Measurements from ENCODE around the gene RNF214.

The RNF214 gene

DNA sequence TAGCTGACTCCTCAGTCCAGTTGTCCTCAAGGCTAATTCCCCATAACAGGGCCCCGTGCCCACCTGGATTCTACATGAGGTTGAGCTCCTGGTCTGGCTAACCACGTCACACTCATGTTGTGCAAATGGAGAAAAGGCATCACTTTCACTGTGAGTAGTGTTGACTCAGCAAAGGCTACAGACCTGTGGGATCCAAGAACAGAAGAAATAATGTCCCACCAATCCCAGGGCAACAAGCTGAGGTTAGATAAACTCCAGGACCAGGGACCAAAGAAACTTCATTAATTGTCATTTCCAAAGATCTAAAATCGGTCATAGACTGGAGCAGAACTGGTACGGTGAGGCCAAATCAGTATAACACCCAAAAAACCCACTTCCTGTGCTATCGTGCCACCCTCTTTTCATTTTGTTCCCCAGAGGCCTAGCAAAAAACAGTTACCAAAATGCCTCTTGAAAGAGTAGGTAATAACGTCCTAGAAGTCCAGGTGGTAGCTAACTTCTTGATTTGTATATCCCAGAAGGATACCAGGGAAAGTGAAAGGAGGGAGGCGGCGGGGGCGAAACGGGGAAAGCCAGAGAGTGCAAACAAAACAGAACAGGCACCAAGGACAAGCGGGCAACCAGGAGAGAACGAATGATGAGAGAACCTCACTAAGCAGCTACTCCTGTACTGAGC is 2.0 kb upstream of the RNF214 start:
- Histone ChIP-seq H3K36me3 (ENCODE audit: insufficient read depth, low read depth, low read length) (peaks cover 29% of the 10 kb centered on the region), H3K27ac (ENCODE audit: low read length) (no peak overlapping the region), H3K4me3 (ENCODE audit: low read length) (no peak overlapping the region), H3K9me3 (ENCODE audit: insufficient read depth, low read depth, low read length) (no peaks in the 10 kb centered on the region), H3K9ac (ENCODE audit: low read depth, low read length) (peak overlapping the region; percentile 92; the same call in 1 of the 2 replicates), H3K4me1 (ENCODE audit: insufficient read depth, low read length) (0 out of 2 replicates have a peak, but pooled peaks cover 10% of the 10 kb centered on the region), H3K27me3 (ENCODE audit: insufficient read depth, low read length) (no peaks in the 10 kb centered on the region)

DNA sequence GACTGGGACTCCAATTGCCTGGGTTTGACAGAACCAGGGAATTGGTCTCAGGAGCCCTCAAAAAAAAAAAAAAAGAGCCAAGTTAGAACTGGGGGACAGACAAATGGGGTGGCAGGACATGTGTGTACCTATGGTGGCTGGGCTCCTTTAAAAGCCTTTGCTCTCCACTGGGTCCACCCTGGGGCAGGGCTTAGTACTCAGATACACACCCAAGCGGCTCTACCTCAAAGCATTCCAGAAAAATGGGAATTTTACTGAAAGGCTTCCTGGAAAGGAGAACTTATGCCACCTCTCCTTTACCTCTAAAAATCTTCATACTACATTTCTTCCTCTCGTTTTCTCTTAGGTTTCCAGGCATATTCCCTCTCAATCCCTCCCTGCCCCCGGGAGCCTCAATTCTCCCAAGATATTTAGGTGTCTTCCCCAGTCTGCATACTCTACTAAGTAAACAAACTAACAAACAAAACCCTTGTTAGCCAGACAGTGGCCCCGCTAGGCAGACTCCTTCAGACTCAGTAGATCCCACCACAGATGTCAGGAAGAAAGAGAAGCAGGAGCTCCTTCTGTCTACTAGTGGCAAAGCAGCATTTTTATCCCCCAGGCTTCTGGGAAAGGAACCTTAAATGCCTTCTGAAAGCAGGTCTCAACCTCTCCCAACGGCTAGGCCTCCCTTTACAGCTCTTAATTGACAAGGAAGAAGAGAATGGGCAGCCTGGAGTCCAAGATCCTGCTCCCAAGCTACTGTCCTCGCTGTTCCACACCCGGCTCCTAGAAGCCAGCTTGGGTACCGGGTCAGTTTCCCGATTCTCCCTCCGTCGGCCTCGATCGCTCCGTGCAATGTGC is 1.3 kb upstream of the RNF214 start:
- Histone ChIP-seq H3K9ac (ENCODE audit: low read depth, low read length) (peak overlapping the region; percentile 92), H3K27ac (ENCODE audit: low read length) (no peak overlapping the region), H3K27me3 (ENCODE audit: insufficient read depth, low read length) (no peaks in the 10 kb centered on the region), H3K4me3 (ENCODE audit: low read length) (peak overlapping the region; percentile 98), H3K9me3 (ENCODE audit: insufficient read depth, low read depth, low read length) (no peaks in the 10 kb centered on the region), H3K36me3 (ENCODE audit: insufficient read depth, low read depth, low read length) (peaks cover 24% of the 10 kb centered on the region), H3K4me1 (ENCODE audit: insufficient read depth, low read length) (0 out of 2 replicates have a peak, but pooled peaks cover 10% of the 10 kb centered on the region)

DNA sequence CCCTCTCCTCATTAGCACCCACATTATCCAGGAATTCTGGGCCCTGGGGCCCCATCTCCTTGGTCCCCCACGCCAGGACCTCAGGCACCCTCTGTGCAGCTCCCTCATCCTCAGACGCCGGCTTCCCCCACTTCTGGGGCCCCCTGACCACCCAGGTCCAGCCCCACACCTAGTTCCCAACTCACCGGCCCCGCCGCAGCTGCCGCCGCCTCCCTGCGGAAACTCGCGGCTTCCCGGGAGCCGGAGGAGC is 704 bp upstream of the RNF214 start, which contains the start of gene PCSK7:
Gene PCSK7, minus strand, starts transcription at position 232 of the 250 bp plus-strand sequence. CDS start 2,229 bp downstream, outside the sequence.
- H3K4me1 ChIP-seq (ENCODE audit: insufficient read depth, low read length), result 0 out of 2 replicates have a peak, but pooled peaks cover 10% of the 10 kb centered on the region
- no peaks in the 10 kb centered on the region for H3K9me3 ChIP-seq (ENCODE audit: insufficient read depth, low read depth, low read length)
- peak within 1 kb of the TSS; percentile 95 for H3K9ac ChIP-seq (ENCODE audit: low read depth, low read length)
- peak within 1 kb of the TSS; percentile 93 for H3K27ac ChIP-seq (ENCODE audit: low read length)
- peaks cover 26% of the 10 kb centered on the region for H3K36me3 ChIP-seq (ENCODE audit: insufficient read depth, low read depth, low read length)
- H3K4me3 ChIP-seq (ENCODE audit: low read length), result peak within 1 kb of the TSS; percentile 98
- no peaks in the 10 kb centered on the region for H3K27me3 ChIP-seq (ENCODE audit: insufficient read depth, low read length)

DNA sequence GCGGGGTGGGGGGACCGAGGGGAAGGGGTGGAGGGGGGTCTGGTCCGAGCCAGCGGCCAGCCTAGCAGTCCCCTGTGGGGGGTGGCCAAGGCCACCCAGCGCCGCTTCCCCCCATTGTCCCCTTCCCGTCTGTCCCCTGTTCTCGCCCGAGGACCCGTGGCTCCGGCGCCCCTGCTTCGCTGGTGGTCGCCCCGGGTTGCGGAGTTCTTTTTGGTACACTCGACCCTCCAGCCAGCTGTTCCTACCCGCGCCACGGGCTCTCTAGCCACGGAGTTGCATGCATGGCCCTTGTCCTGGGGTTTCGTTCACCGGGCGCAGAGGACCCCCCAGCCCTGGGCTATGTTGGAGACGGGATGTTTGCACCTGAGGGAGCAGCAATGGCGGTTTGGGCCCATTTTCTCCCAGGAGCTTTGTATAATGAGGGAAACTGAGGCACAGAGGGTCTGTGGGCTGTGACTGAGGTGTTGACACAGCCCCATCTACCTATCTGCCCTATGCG is 489 bp downstream of the RNF214 start:
- Histone ChIP-seq H3K36me3 (ENCODE audit: insufficient read depth, low read depth, low read length) (peaks cover 20% of the 10 kb centered on the region), H3K9ac (ENCODE audit: low read depth, low read length) (peak overlapping the region; percentile 95), H3K4me1 (ENCODE audit: insufficient read depth, low read length) (0 out of 2 replicates have a peak, but pooled peaks cover 10% of the 10 kb centered on the region), H3K27ac (ENCODE audit: low read length) (peak overlapping the region; percentile 93), H3K4me3 (ENCODE audit: low read length) (peak overlapping the region; percentile 96), H3K27me3 (ENCODE audit: insufficient read depth, low read length) (no peaks in the 10 kb centered on the region), H3K9me3 (ENCODE audit: insufficient read depth, low read depth, low read length) (no peaks in the 10 kb centered on the region)

DNA sequence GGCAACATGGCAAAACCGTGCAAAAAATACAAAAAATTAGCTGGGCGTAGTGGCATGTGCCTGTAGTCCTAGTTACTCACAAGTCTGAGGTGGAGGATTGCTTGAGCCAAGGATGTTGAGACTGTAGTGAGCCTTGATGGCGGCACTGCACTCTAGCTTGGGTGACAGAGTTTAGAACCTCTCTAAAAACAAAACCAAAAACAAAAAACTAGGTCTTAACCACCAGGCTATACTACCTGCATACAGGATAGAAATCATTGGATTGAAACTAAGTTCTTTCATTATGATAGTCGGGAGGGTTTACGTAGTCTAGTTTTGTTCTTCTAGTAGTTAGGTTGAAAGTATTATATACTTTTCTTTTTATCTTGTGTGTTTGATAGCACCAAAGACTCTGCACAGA is 5.8 kb downstream of the RNF214 start:
- no peak overlapping the region for H3K27ac ChIP-seq (ENCODE audit: low read length)
- H3K9ac ChIP-seq (ENCODE audit: low read depth, low read length), result no peak overlapping the region; the same call in 1 of the 2 replicates
- no peaks in the 10 kb centered on the region for H3K27me3 ChIP-seq (ENCODE audit: insufficient read depth, low read length)
- no peaks in the 10 kb centered on the region for H3K9me3 ChIP-seq (ENCODE audit: insufficient read depth, low read depth, low read length)
- H3K4me3 ChIP-seq (ENCODE audit: low read length), result no peak overlapping the region
- peaks cover 52% of the 10 kb centered on the region for H3K36me3 ChIP-seq (ENCODE audit: insufficient read depth, low read depth, low read length)
- H3K4me1 ChIP-seq (ENCODE audit: insufficient read depth, low read length), result 0 out of 2 replicates have a peak, but pooled peaks cover 5% of the 10 kb centered on the region

DNA sequence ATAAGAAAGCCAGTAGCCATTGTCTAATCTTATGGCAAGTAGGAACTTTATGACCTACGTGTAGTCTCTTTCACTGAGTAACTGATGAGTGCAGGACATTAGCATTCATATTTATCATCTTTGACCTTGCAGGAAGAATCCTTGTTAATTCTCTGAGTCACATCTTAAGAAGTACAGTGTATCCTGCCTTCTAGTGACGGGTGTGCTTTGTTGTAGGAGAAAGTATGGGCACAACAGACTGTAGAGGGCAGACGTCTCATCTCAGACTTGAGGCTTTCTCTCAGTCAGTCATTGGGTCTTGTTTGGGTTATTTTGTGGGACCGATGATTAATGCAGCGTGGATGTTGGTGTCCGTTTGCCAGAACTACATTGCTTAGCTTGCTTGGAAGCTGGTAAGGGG is 6.8 kb downstream of the RNF214 start:
- Histone ChIP-seq H3K4me1 (ENCODE audit: insufficient read depth, low read length) (no peaks in the 10 kb centered on the region), H3K27ac (ENCODE audit: low read length) (no peak overlapping the region), H3K9me3 (ENCODE audit: insufficient read depth, low read depth, low read length) (no peaks in the 10 kb centered on the region), H3K36me3 (ENCODE audit: insufficient read depth, low read depth, low read length) (peaks cover 61% of the 10 kb centered on the region), H3K9ac (ENCODE audit: low read depth, low read length) (no peak overlapping the region), H3K4me3 (ENCODE audit: low read length) (no peak overlapping the region), H3K27me3 (ENCODE audit: insufficient read depth, low read length) (no peaks in the 10 kb centered on the region)

DNA sequence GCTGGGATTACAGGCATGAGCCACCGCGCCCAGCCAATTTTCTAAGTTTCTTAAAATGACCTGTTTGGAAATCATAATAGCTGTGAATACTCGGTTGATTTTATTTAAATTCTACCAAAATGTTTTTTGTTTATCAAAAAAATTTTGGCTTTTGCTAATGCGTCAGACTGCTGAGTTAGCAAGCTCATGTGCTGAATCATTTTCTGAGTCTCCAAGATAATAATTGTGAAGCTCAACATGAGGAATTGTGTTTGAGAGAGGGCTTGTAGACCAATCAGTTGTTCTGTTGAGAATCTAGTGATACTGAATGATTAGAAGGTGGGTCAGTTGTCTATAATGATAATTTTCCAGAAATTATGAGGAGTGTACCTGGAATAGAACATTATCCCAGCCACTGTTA is 15.9 kb downstream of the RNF214 start:
- Histone ChIP-seq H3K36me3 (ENCODE audit: insufficient read depth, low read depth, low read length) (peaks cover 73% of the 10 kb centered on the region), H3K4me3 (ENCODE audit: low read length) (no peak overlapping the region), H3K4me1 (ENCODE audit: insufficient read depth, low read length) (no peaks in the 10 kb centered on the region), H3K9ac (ENCODE audit: low read depth, low read length) (no peak overlapping the region), H3K27me3 (ENCODE audit: insufficient read depth, low read length) (no peaks in the 10 kb centered on the region), H3K27ac (ENCODE audit: low read length) (no peak overlapping the region), H3K9me3 (ENCODE audit: insufficient read depth, low read depth, low read length) (no peaks in the 10 kb centered on the region)

DNA sequence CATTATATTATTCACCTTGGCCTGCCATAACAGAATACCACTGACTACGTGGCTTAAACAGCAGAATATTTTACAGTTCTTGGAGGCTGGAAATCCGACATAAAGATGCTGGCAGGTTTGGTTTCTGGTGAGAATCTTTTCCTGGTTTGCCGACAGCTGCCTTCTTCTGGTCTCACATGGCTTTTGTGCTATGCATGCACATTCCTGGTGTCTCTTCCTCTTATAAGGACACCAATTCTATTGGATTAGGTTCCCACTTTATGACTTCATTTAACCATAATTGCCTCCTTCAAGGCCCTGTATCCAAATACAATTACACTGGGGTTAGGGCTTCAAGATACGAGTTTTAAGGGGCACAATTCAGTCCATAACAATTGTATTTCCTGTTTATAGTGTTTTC is 17.1 kb downstream of the RNF214 start:
- Histone ChIP-seq H3K27ac (ENCODE audit: low read length) (no peak overlapping the region), H3K9me3 (ENCODE audit: insufficient read depth, low read depth, low read length) (no peaks in the 10 kb centered on the region), H3K4me3 (ENCODE audit: low read length) (no peak overlapping the region), H3K4me1 (ENCODE audit: insufficient read depth, low read length) (no peaks in the 10 kb centered on the region), H3K9ac (ENCODE audit: low read depth, low read length) (no peak overlapping the region), H3K36me3 (ENCODE audit: insufficient read depth, low read depth, low read length) (peaks cover 71% of the 10 kb centered on the region), H3K27me3 (ENCODE audit: insufficient read depth, low read length) (no peaks in the 10 kb centered on the region)

DNA sequence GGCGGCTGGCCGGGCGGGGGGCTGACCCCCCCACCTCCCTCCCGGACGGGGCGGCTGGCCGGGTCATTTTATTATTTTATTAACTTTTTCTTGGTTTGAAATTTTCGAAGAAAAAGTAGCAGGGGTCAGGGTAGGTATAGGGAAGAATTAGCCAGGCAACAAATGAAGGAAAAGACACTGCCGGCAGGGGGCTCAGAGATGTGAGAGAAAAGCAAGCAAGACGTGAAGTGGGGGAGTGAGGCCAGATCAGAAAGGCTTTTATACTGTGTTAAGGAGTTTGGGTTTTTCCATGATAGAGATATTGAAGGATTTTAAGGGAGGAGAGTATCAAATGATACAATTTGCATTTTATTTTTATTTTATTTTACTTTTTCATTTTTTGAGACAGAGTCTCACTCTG is 19.0 kb downstream of the RNF214 start:
- Histone ChIP-seq H3K36me3 (ENCODE audit: insufficient read depth, low read depth, low read length) (peaks cover 60% of the 10 kb centered on the region), H3K9me3 (ENCODE audit: insufficient read depth, low read depth, low read length) (no peaks in the 10 kb centered on the region), H3K27ac (ENCODE audit: low read length) (no peak overlapping the region), H3K9ac (ENCODE audit: low read depth, low read length) (no peak overlapping the region), H3K4me3 (ENCODE audit: low read length) (no peak overlapping the region), H3K27me3 (ENCODE audit: insufficient read depth, low read length) (no peaks in the 10 kb centered on the region), H3K4me1 (ENCODE audit: insufficient read depth, low read length) (no peaks in the 10 kb centered on the region)

DNA sequence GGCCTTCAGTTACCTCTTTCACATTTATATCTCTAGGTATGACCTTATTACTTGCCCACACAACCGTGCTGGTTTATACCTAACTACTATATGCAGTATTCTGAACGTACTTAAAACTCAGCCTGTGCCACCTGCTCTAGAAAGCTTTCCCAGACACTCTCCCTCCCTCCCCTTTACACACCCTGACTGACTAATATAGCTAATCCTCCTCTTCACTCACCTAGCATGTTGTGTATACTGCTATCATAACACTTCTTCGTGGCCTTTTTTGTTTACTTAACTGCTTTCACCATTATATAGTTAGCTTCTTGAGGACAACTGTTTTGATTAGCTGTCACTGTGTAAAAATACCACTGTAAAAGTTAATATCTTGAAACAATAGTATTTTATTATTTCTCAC is 23.5 kb downstream of the RNF214 start:
- no peak overlapping the region for H3K9ac ChIP-seq (ENCODE audit: low read depth, low read length)
- H3K9me3 ChIP-seq (ENCODE audit: insufficient read depth, low read depth, low read length), result no peaks in the 10 kb centered on the region
- H3K36me3 ChIP-seq (ENCODE audit: insufficient read depth, low read depth, low read length), result peaks cover 40% of the 10 kb centered on the region
- no peaks in the 10 kb centered on the region for H3K27me3 ChIP-seq (ENCODE audit: insufficient read depth, low read length)
- H3K27ac ChIP-seq (ENCODE audit: low read length), result no peak overlapping the region
- no peak overlapping the region for H3K4me3 ChIP-seq (ENCODE audit: low read length)
- no peaks in the 10 kb centered on the region for H3K4me1 ChIP-seq (ENCODE audit: insufficient read depth, low read length)

DNA sequence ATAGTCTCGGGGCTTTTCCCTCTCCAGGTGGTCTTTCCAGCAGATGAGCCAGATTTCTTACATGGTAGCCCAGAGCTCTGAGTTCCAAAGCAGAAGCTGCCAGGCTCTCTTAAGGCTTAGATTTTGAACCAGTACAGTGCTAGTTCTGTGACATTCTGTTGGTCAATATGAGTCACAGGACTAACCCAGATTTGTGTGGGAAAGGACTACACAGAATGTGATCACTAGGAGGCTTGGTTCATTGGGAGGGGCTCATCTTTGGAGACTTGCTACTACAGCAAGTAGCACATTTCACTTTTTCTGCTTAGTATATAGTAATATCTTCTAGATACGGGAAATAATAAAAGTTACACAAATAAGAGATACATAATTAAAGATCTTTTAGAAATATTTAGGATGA is 24.1 kb downstream of the RNF214 start:
- H3K9ac ChIP-seq (ENCODE audit: low read depth, low read length), result no peak overlapping the region
- H3K27me3 ChIP-seq (ENCODE audit: insufficient read depth, low read length), result no peaks in the 10 kb centered on the region
- peaks cover 40% of the 10 kb centered on the region for H3K36me3 ChIP-seq (ENCODE audit: insufficient read depth, low read depth, low read length)
- no peak overlapping the region for H3K4me3 ChIP-seq (ENCODE audit: low read length)
- H3K27ac ChIP-seq (ENCODE audit: low read length), result no peak overlapping the region
- H3K9me3 ChIP-seq (ENCODE audit: insufficient read depth, low read depth, low read length), result no peaks in the 10 kb centered on the region
- H3K4me1 ChIP-seq (ENCODE audit: insufficient read depth, low read length), result no peaks in the 10 kb centered on the region

DNA sequence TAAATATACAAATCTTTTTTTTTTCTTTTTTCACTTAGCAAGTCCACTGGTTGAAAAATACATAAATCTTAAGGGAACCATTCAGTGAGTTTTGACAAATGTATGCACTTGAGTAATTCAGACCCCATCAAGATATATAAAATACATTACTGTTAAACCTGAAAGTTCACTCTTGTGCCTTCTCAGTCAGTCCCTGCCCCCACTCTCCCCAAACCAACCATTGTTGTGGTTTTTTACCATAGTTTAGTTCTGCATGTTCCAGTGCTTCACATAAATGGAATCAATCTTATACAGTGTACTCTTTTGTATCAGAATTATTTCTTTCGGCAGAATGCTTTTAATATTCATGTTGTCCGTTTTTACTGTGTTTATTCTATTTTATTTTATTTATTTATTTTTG is 26.1 kb downstream of the RNF214 start:
- H3K27ac ChIP-seq (ENCODE audit: low read length), result no peak overlapping the region
- no peaks in the 10 kb centered on the region for H3K4me1 ChIP-seq (ENCODE audit: insufficient read depth, low read length)
- no peaks in the 10 kb centered on the region for H3K9me3 ChIP-seq (ENCODE audit: insufficient read depth, low read depth, low read length)
- no peaks in the 10 kb centered on the region for H3K27me3 ChIP-seq (ENCODE audit: insufficient read depth, low read length)
- peaks cover 31% of the 10 kb centered on the region; the same call in 1 of the 2 replicates for H3K36me3 ChIP-seq (ENCODE audit: insufficient read depth, low read depth, low read length)
- no peak overlapping the region for H3K9ac ChIP-seq (ENCODE audit: low read depth, low read length)
- no peak overlapping the region for H3K4me3 ChIP-seq (ENCODE audit: low read length)

Data from iPS-20b (cell line).